Measurements from ENCODE around the gene SLC25A15. TPM values are rescaled to one million over a fixed set of nuclear protein-coding genes. Genes with fewer than 3 reads are reported as not detected.

SLC25A15 gene
- total RNA-seq, 2 donors from 2014 or later: 23.2 to 36.9 TPM

GRCh38 chr13:40790154-40790616, 774 bp downstream of the SLC25A15 start:
- Histone ChIP-seq H3K4me1 (ENCODE audit: control insufficient read depth, insufficient read depth, low read length) (no peaks in the 10 kb centered on the region), H3K27me3 (ENCODE audit: control insufficient read depth, insufficient read depth, low read length, poor library complexity, severe bottlenecking) (no peaks in the 10 kb centered on the region), H3K9me3 (ENCODE audit: control insufficient read depth, low read length) (no peaks in the 10 kb centered on the region), H3K27ac (ENCODE audit: low read depth, low read length) (peak overlapping the region; percentile 73), H3K36me3 (ENCODE audit: control insufficient read depth, insufficient read depth, low read length) (peaks cover 6% of the 10 kb centered on the region), H3K9ac (ENCODE audit: extremely low read depth, low read length, poor library complexity, severe bottlenecking) (peak overlapping the region; percentile 47), H3K4me3 (ENCODE audit: low read length) (peak overlapping the region; percentile 85)
- Mint-ChIP-seq H3K4me3 (peak overlapping the region; percentile 74), H3K4me1 (no peaks in the 10 kb centered on the region), H3K27me3 (ENCODE audit: insufficient read depth) (no peaks in the 10 kb centered on the region), H3K27ac (peak overlapping the region; percentile 88), H3K36me3 (ENCODE audit: low read depth) (peaks cover 18% of the 10 kb centered on the region), H3K9me3 (no peaks in the 10 kb centered on the region)
- no peak for TF ChIP-seq CTCF (conservative IDR thresholded peaks at IDR 0.05)
- DNase-seq: no peak
- 32 to 50% methylated on average over 2 to 9 of the region's 9 CpGs for WGBS, 2 experiments (ENCODE audit: insufficient coverage in 1 of 2, insufficient read length in 1 of 2)

- no peaks in the 10 kb centered on the region for H3K4me1 Mint-ChIP-seq
- H3K27ac Mint-ChIP-seq: no peak overlapping the region
- H3K36me3 ChIP-seq (ENCODE audit: control insufficient read depth, insufficient read depth, low read length): peaks cover 6% of the 10 kb centered on the region
- H3K4me3 Mint-ChIP-seq: no peak overlapping the region
- TF ChIP-seq CTCF (conservative IDR thresholded peaks at IDR 0.05): no peak
- no peak overlapping the region for H3K4me3 ChIP-seq (ENCODE audit: low read length)
- DNase-seq: no peak
- no peaks in the 10 kb centered on the region for H3K4me1 ChIP-seq (ENCODE audit: control insufficient read depth, insufficient read depth, low read length)
- H3K9me3 Mint-ChIP-seq: no peaks in the 10 kb centered on the region
- no peaks in the 10 kb centered on the region for H3K27me3 ChIP-seq (ENCODE audit: control insufficient read depth, insufficient read depth, low read length, poor library complexity, severe bottlenecking)
- no peak overlapping the region for H3K9ac ChIP-seq (ENCODE audit: extremely low read depth, low read length, poor library complexity, severe bottlenecking)
- peaks cover 33% of the 10 kb centered on the region for H3K36me3 Mint-ChIP-seq (ENCODE audit: low read depth)
- no peaks in the 10 kb centered on the region for H3K9me3 ChIP-seq (ENCODE audit: control insufficient read depth, low read length)
- no peak overlapping the region for H3K27ac ChIP-seq (ENCODE audit: low read depth, low read length)
- H3K27me3 Mint-ChIP-seq (ENCODE audit: insufficient read depth): no peaks in the 10 kb centered on the region
- WGBS, 2 experiments (ENCODE audit: insufficient coverage in 1 of 2, insufficient read length in 1 of 2): 92 to 94% methylated on average over 8 to 10 of the region's 10 CpGs
These were observed 3.1 kb downstream of the SLC25A15 start for GRCh38 chr13:40792284-40793051.

GRCh38 chr13:40793339-40793738, 3.9 kb downstream of the SLC25A15 start:
- Histone ChIP-seq H3K9ac (ENCODE audit: extremely low read depth, low read length, poor library complexity, severe bottlenecking) (no peak overlapping the region), H3K4me1 (ENCODE audit: control insufficient read depth, insufficient read depth, low read length) (no peaks in the 10 kb centered on the region), H3K9me3 (ENCODE audit: control insufficient read depth, low read length) (no peaks in the 10 kb centered on the region), H3K27ac (ENCODE audit: low read depth, low read length) (no peak overlapping the region), H3K27me3 (ENCODE audit: control insufficient read depth, insufficient read depth, low read length, poor library complexity, severe bottlenecking) (no peaks in the 10 kb centered on the region), H3K4me3 (ENCODE audit: low read length) (no peak overlapping the region), H3K36me3 (ENCODE audit: control insufficient read depth, insufficient read depth, low read length) (peaks cover 6% of the 10 kb centered on the region)
- Mint-ChIP-seq H3K4me3 (no peak overlapping the region), H3K9me3 (no peaks in the 10 kb centered on the region), H3K27ac (no peak overlapping the region), H3K36me3 (ENCODE audit: low read depth) (peaks cover 36% of the 10 kb centered on the region), H3K4me1 (no peaks in the 10 kb centered on the region), H3K27me3 (ENCODE audit: insufficient read depth) (no peaks in the 10 kb centered on the region)
- 90 to 100% methylated on average over 1 to 3 of the region's 3 CpGs for WGBS, 2 experiments (ENCODE audit: insufficient coverage in 1 of 2, insufficient read length in 1 of 2)
- no peak for TF ChIP-seq CTCF (conservative IDR thresholded peaks at IDR 0.05)
- DNase-seq: no peak
